Esophagus muscularis mucosa (tissue), 3 donors: ENCODE results near the gene USP16.

Experiments used
- POLR2A ChIP-seq: fragments of 450-650 bp; IDR thresholded peaks from one replicate; pipeline ENCODE4 v1.6.1; 2017; ENCODE audit warnings: antibody characterized with exemption, moderate library complexity, mild to moderate bottlenecking, low read depth
- POLR2AphosphoS5 ChIP-seq, 2 donors: sonication (generic); formaldehyde crosslinking; IDR thresholded peaks; one replicate each; pipeline ENCODE4 v1.6.1; 2017; ENCODE audit warnings: antibody characterized with exemption in 2 of 2
- TF ChIP-seq, protein P1 (sequence below), 3 experiments: fragments of 200-600 bp in 2 of 3; fragments of 450-650 bp in 1 of 3; sonication (generic) in 2 of 3; IDR thresholded peaks; one replicate each; pipeline ENCODE4 v1.5.1; 2017 to 2019; ENCODE audit warnings: antibody characterized with exemption in 3 of 3, mild to moderate bottlenecking in 2 of 3, moderate library complexity in 1 of 3

DNA sequence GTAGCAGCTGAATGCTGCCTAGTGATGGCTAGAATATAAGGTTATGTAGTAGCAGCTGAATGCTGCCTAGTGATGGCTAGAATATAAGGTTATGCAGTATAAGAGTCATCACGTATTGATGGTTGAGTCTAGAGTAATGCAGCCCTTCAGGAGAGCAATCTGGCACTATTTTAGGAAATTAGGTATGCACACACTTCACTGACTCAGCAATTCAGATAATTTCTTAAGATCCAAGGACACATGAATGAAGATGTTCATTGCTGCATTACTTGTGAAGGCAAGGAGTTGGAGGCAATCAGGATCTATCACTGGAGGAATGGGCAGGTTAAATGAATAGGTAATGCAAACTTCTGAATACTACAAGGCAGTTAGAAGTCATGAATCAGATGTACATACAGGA is 45.4 kb upstream of the USP16 start:
- TF ChIP-seq POLR2A (no peak), POLR2AphosphoS5 (IDR thresholded peaks at IDR 0.05) (no peak)
- TF ChIP-seq, protein P1, sequence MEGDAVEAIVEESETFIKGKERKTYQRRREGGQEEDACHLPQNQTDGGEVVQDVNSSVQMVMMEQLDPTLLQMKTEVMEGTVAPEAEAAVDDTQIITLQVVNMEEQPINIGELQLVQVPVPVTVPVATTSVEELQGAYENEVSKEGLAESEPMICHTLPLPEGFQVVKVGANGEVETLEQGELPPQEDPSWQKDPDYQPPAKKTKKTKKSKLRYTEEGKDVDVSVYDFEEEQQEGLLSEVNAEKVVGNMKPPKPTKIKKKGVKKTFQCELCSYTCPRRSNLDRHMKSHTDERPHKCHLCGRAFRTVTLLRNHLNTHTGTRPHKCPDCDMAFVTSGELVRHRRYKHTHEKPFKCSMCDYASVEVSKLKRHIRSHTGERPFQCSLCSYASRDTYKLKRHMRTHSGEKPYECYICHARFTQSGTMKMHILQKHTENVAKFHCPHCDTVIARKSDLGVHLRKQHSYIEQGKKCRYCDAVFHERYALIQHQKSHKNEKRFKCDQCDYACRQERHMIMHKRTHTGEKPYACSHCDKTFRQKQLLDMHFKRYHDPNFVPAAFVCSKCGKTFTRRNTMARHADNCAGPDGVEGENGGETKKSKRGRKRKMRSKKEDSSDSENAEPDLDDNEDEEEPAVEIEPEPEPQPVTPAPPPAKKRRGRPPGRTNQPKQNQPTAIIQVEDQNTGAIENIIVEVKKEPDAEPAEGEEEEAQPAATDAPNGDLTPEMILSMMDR (IDR thresholded peaks at IDR 0.05) = no peak
